ENCODE measurements around the gene HMGB1. TPM values are rescaled to one million over a fixed set of nuclear protein-coding genes. Genes with fewer than 3 reads are reported as not detected.

HMGB1 gene
- total and polyA plus RNA-seq, 2 of the 13 experiments (the other 11 are each of a cell fraction or from before 2014, with no cell fraction given) = 115 to 584 TPM

DNA sequence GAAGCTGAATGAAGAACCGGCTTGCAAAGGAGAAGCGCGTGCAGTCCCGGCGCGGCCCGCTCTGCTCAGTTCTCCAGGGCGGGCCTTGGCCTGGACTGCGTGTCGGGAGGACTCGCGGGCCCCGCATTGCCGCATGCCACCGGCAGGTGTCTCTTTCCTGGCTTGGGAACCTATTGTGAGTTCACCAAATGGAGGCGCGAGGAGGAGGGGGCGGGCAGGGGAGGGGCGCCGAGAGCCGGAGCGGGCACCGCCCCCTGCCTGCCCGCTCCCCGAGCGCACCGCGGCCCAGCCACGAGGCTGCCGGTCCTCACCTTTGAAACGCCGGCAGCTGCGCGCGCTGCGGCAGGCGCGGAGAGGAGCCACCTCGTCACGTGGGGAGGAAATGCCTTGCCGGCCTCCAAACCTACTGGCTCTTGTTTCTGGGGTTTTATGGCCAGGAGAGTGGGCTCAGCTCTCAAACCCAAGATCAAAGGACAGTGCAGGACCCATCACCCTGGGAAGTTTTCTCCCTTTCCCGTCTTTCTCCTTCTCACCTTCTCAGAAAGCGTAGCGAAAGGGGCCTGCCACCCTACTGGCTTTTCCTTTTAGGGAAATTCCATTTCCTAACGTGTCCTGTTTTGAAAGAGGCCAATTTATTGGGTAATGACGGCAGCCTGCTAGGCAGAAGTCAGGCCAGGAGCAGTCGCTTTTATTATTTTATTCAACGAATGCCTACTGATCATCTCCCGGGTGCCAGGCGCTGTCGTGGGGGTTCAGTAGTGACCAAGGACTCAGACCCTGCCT lies 57.2 kb downstream of the HMGB1 start (continued):
- TF ChIP-seq RFX1 (IDR thresholded peaks at IDR 0.05) (no peak), MED8 (CRISPR knock-in tag; IDR thresholded peaks at IDR 0.05; ENCODE audit: insufficient replicate concordance) (no peak), ZFP36L1 (CRISPR knock-in tag; IDR thresholded peaks at IDR 0.05) (no peak), ZXDC (CRISPR knock-in tag; IDR thresholded peaks at IDR 0.05) (no peak), FOXK2 (IDR thresholded peaks at IDR 0.05) (no peak), HNRNPL (IDR thresholded peaks at IDR 0.05; ENCODE audit: low read depth, low read length) (no peak), U2AF1 (optimal IDR thresholded peaks at IDR 0.05; ENCODE audit: low read depth, low read length) (no peak), CREM (IDR thresholded peaks at IDR 0.05) (no peak), CREM (CRISPR knock-in tag; IDR thresholded peaks at IDR 0.05) (no peak), ZNF761 (CRISPR knock-in tag; conservative IDR thresholded peaks at IDR 0.05) (0 out of 2 replicates have a peak, but pooled peaks have one; percentile 56), ZNF33B (CRISPR knock-in tag; IDR thresholded peaks at IDR 0.05) (no peak), RNF219 (CRISPR knock-in tag; IDR thresholded peaks at IDR 0.05) (no peak), EEA1 (CRISPR knock-in tag; IDR thresholded peaks at IDR 0.05; ENCODE audit: borderline replicate concordance) (peak; percentile 84; the same call in 1 of the 2 replicates), SP2 (CRISPR knock-in tag; IDR thresholded peaks at IDR 0.05) (no peak), RFXAP (CRISPR knock-in tag; IDR thresholded peaks at IDR 0.05; ENCODE audit: borderline replicate concordance) (peak; percentile 74; the same call in 1 of the 2 replicates), E2F1 (CRISPR knock-in tag; IDR thresholded peaks at IDR 0.05) (peak; percentile 72)
- TF ChIP-seq, protein P1, sequence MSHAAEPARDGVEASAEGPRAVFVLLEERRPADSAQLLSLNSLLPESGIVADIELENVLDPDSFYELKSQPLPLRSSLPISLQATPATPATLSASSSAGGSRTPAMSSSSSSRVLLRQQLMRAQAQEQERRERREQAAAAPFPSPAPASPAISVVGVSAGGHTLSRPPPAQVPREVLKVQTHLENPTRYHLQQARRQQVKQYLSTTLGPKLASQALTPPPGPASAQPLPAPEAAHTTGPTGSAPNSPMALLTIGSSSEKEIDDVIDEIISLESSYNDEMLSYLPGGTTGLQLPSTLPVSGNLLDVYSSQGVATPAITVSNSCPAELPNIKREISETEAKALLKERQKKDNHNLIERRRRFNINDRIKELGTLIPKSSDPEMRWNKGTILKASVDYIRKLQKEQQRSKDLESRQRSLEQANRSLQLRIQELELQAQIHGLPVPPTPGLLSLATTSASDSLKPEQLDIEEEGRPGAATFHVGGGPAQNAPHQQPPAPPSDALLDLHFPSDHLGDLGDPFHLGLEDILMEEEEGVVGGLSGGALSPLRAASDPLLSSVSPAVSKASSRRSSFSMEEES (CRISPR knock-in tag; IDR thresholded peaks at IDR 0.05) = peak; percentile 82

Measured in HepG2 (cell line).